GM13977 (cell line): Measurements from ENCODE around the gene SPATA2.

Source experiments
- DNase-seq: peaks from one replicate; pipeline ENCODE4 v3.0.0; 2012; ENCODE audit warnings: low spot score
- CTCF ChIP-seq: IDR thresholded peaks from 2 replicates; pipeline ENCODE4 v1.5.1; 2012; ENCODE audit warnings: mild to moderate bottlenecking, control low read depth; ENCODE audit not compliant: insufficient read depth; ENCODE audit errors: extremely low read depth, missing control alignments
- in situ Hi-C: fragments of 300-500 bp; cut with MboI; formaldehyde crosslinking; loops from one replicate; pipeline ENCODE4 v1.12.0; 2022; ENCODE audit warnings: low sequenced_read_pairs, low pct_unique_long_range_greater_than_20kb, mixed read lengths, inconsistent platforms; ENCODE audit not compliant: unreplicated experiment

The SPATA2 gene

GRCh38 chr20:49888212-49889000 lies 26.9 kb downstream of the SPATA2 start:
- peak; percentile 74 for TF ChIP-seq CTCF
- DNase-seq = peak; percentile 88
- in situ Hi-C loops = no loop called here

GRCh38 chr20:49887251-49888211 lies 27.8 kb downstream of the SPATA2 start:
- DNase-seq = no peak
- in situ Hi-C loops = no loop called here
- TF ChIP-seq CTCF = no peak

- in situ Hi-C loops = no loop called here
- no peak for DNase-seq
- no peak for TF ChIP-seq CTCF
These were observed 28.6 kb downstream of the SPATA2 start for GRCh38 chr20:49886571-49887213.

- DNase-seq = no peak
- in situ Hi-C loops = no loop called here
- TF ChIP-seq CTCF = no peak
These were observed 29.6 kb downstream of the SPATA2 start for GRCh38 chr20:49885558-49886332.

- DNase-seq = no peak
- in situ Hi-C loops = no loop called here
- no peak for TF ChIP-seq CTCF
These were observed 32.0 kb downstream of the SPATA2 start for GRCh38 chr20:49883246-49883802.
